ENCODE results near the gene FUT8.
"Not testable (repeated sequence)": the region's sequence is repeated elsewhere in the genome, so short reads cannot be mapped to it uniquely, and the experiment has no call there.

Gene FUT8

GRCh38 chr14:65425885-65426284, 13.4 kb downstream of the FUT8 start:
- Mint-ChIP-seq H3K4me3 (no peak overlapping the region), H3K27me3 (no peaks in the 10 kb centered on the region), H3K36me3 (peaks cover 32% of the 10 kb centered on the region), H3K4me1 (peaks cover 17% of the 10 kb centered on the region), H3K9me3 (no peaks in the 10 kb centered on the region), H3K27ac (no peak overlapping the region)
- CTCF ChIA-PET: no interaction called here
- no peak for DNase-seq

- H3K4me3 Mint-ChIP-seq, H3K9me3 Mint-ChIP-seq, H3K27me3 Mint-ChIP-seq, H3K27ac Mint-ChIP-seq, DNase-seq, CTCF ChIA-PET: not testable (repeated sequence)
- Mint-ChIP-seq H3K36me3 (peaks cover 28% of the 10 kb centered on the region), H3K4me1 (peaks cover 14% of the 10 kb centered on the region)
Observed at GRCh38 chr14:65426902-65427301, 14.4 kb downstream of the FUT8 start.

GRCh38 chr14:65428691-65429090, 16.2 kb downstream of the FUT8 start:
- H3K27ac Mint-ChIP-seq: no peak overlapping the region
- H3K9me3 Mint-ChIP-seq: no peaks in the 10 kb centered on the region
- H3K4me1 Mint-ChIP-seq: peaks cover 27% of the 10 kb centered on the region
- no peak overlapping the region for H3K4me3 Mint-ChIP-seq
- peaks cover 35% of the 10 kb centered on the region for H3K36me3 Mint-ChIP-seq
- no peaks in the 10 kb centered on the region for H3K27me3 Mint-ChIP-seq
- no peak for DNase-seq
- CTCF ChIA-PET: interaction anchor here (0.6 kb wide), 1 partner anchor 10 kb away, joined by 3 read pairs; no protein-coding TSS in a partner anchor

- Mint-ChIP-seq H3K4me1 (peaks cover 28% of the 10 kb centered on the region), H3K9me3 (peaks cover under 1% of the 10 kb centered on the region), H3K27ac (no peak overlapping the region), H3K27me3 (no peaks in the 10 kb centered on the region), H3K36me3 (peaks cover 42% of the 10 kb centered on the region), H3K4me3 (no peak overlapping the region)
- CTCF ChIA-PET: interaction anchor here (0.7 kb wide), 1 partner anchor 446 kb away, joined by 3 read pairs; no protein-coding TSS in a partner anchor
- DNase-seq: no peak
Observed at GRCh38 chr14:65429757-65430156, 17.2 kb downstream of the FUT8 start.

- CTCF ChIA-PET: interaction anchor here (0.6 to 1.1 kb wide), 3 partner anchors 45 to 594 kb away, joined by 3 read pairs; no protein-coding TSS in a partner anchor
- Mint-ChIP-seq H3K4me3 (no peak overlapping the region), H3K4me1 (peaks cover 24% of the 10 kb centered on the region), H3K27me3 (no peaks in the 10 kb centered on the region), H3K9me3 (peaks cover 4% of the 10 kb centered on the region), H3K27ac (no peak overlapping the region), H3K36me3 (peaks cover 48% of the 10 kb centered on the region)
- DNase-seq: no peak
Observed at GRCh38 chr14:65431245-65431644, 18.7 kb downstream of the FUT8 start.

GRCh38 chr14:65431951-65432350, 19.4 kb downstream of the FUT8 start:
- no peak for DNase-seq
- H3K4me1 Mint-ChIP-seq: peaks cover 24% of the 10 kb centered on the region
- H3K27me3 Mint-ChIP-seq: no peaks in the 10 kb centered on the region
- CTCF ChIA-PET: interaction anchor here (0.6 kb wide), 1 partner anchor 594 kb away, joined by 3 read pairs; no protein-coding TSS in a partner anchor
- peaks cover 4% of the 10 kb centered on the region for H3K9me3 Mint-ChIP-seq
- H3K27ac Mint-ChIP-seq: no peak overlapping the region
- peaks cover 47% of the 10 kb centered on the region for H3K36me3 Mint-ChIP-seq
- no peak overlapping the region for H3K4me3 Mint-ChIP-seq

GRCh38 chr14:65432361-65432948, 19.9 kb downstream of the FUT8 start:
- H3K4me1 Mint-ChIP-seq: peaks cover 24% of the 10 kb centered on the region
- no peaks in the 10 kb centered on the region for H3K27me3 Mint-ChIP-seq
- H3K9me3 Mint-ChIP-seq: peaks cover 4% of the 10 kb centered on the region
- peaks cover 45% of the 10 kb centered on the region for H3K36me3 Mint-ChIP-seq
- CTCF ChIA-PET: interaction anchor here (0.6 kb wide), 1 partner anchor 1230 kb away, joined by 3 read pairs; no protein-coding TSS in a partner anchor
- no peak overlapping the region for H3K27ac Mint-ChIP-seq
- DNase-seq: no peak
- no peak overlapping the region for H3K4me3 Mint-ChIP-seq

GRCh38 chr14:65433157-65433556, 20.6 kb downstream of the FUT8 start:
- Mint-ChIP-seq H3K27me3 (no peaks in the 10 kb centered on the region), H3K4me3 (no peak overlapping the region), H3K4me1 (peaks cover 31% of the 10 kb centered on the region), H3K27ac (no peak overlapping the region), H3K9me3 (peaks cover 4% of the 10 kb centered on the region), H3K36me3 (peaks cover 45% of the 10 kb centered on the region)
- no peak for DNase-seq
- CTCF ChIA-PET: interaction anchor here (0.6 kb wide), 1 partner anchor 1229 kb away, joined by 3 read pairs; no protein-coding TSS in a partner anchor

- no peak for DNase-seq
- H3K4me3 Mint-ChIP-seq: no peak overlapping the region
- H3K9me3 Mint-ChIP-seq: peaks cover 4% of the 10 kb centered on the region
- no peaks in the 10 kb centered on the region for H3K27me3 Mint-ChIP-seq
- CTCF ChIA-PET: no interaction called here
- peaks cover 33% of the 10 kb centered on the region for H3K4me1 Mint-ChIP-seq
- H3K36me3 Mint-ChIP-seq: peaks cover 43% of the 10 kb centered on the region
- no peak overlapping the region for H3K27ac Mint-ChIP-seq
Observed at GRCh38 chr14:65433646-65434045, 21.1 kb downstream of the FUT8 start.

- no peaks in the 10 kb centered on the region for H3K27me3 Mint-ChIP-seq
- no peak overlapping the region for H3K27ac Mint-ChIP-seq
- H3K36me3 Mint-ChIP-seq: peaks cover 41% of the 10 kb centered on the region
- no peak overlapping the region for H3K4me3 Mint-ChIP-seq
- peaks cover 36% of the 10 kb centered on the region for H3K4me1 Mint-ChIP-seq
- CTCF ChIA-PET: no interaction called here
- DNase-seq: no peak
- peaks cover 4% of the 10 kb centered on the region for H3K9me3 Mint-ChIP-seq
Observed at GRCh38 chr14:65434216-65434850, 21.8 kb downstream of the FUT8 start.

- H3K36me3 Mint-ChIP-seq: peaks cover 33% of the 10 kb centered on the region
- H3K27me3 Mint-ChIP-seq: no peaks in the 10 kb centered on the region
Observed at GRCh38 chr14:65438266-65438933, 25.9 kb downstream of the FUT8 start.

GRCh38 chr14:65439117-65439516, 26.6 kb downstream of the FUT8 start:
- Mint-ChIP-seq H3K36me3 (peaks cover 31% of the 10 kb centered on the region), H3K27me3 (no peaks in the 10 kb centered on the region), H3K4me1 (peaks cover 30% of the 10 kb centered on the region), H3K4me3 (no peak overlapping the region), H3K9me3 (peaks cover 6% of the 10 kb centered on the region), H3K27ac (no peak overlapping the region)
- CTCF ChIA-PET: interaction anchor here (1.3 kb wide), 1 partner anchor 9 kb away, joined by 4 read pairs; no protein-coding TSS in a partner anchor
- DNase-seq: no peak

More at GRCh38 chr14:65438266-65438933, 25.9 kb downstream of the FUT8 start:
- peak overlapping the region; percentile 33 for H3K27ac Mint-ChIP-seq
- DNase-seq: no peak
- H3K4me3 Mint-ChIP-seq: no peak overlapping the region
- CTCF ChIA-PET: no interaction called here
- H3K4me1 Mint-ChIP-seq: peaks cover 27% of the 10 kb centered on the region
- H3K9me3 Mint-ChIP-seq: peaks cover 4% of the 10 kb centered on the region

- no peaks in the 10 kb centered on the region for H3K27me3 Mint-ChIP-seq
- peaks cover 11% of the 10 kb centered on the region for H3K9me3 Mint-ChIP-seq
- no peak for DNase-seq
- no peak overlapping the region for H3K27ac Mint-ChIP-seq
- H3K4me1 Mint-ChIP-seq: peaks cover 38% of the 10 kb centered on the region
- no peak overlapping the region for H3K4me3 Mint-ChIP-seq
- CTCF ChIA-PET: interaction anchor here (0.6 to 1.3 kb wide), 3 partner anchors 8 to 519 kb away, joined by 3 to 4 read pairs (median 4); no protein-coding TSS in a partner anchor
- H3K36me3 Mint-ChIP-seq: peaks cover 34% of the 10 kb centered on the region
Observed at GRCh38 chr14:65440230-65440629, 27.7 kb downstream of the FUT8 start.

- Mint-ChIP-seq H3K27me3 (no peaks in the 10 kb centered on the region), H3K27ac (peak overlapping the region; percentile 14), H3K9me3 (peaks cover 10% of the 10 kb centered on the region), H3K4me3 (no peak overlapping the region), H3K4me1 (peaks cover 28% of the 10 kb centered on the region), H3K36me3 (peaks cover 37% of the 10 kb centered on the region)
- CTCF ChIA-PET: no interaction called here
- DNase-seq: no peak
Observed at GRCh38 chr14:65444230-65444629, 31.7 kb downstream of the FUT8 start.
